Thyroid gland (tissue), 4 donors: Measurements from ENCODE around the gene ASB2. TPM values are rescaled to one million over a fixed set of nuclear protein-coding genes. Genes with fewer than 3 reads are reported as not detected.

Experiments
- DNase-seq, 2 donors: peaks; one replicate each; pipeline ENCODE4 v3.0.0-alpha.2; 2019
- H3K27ac ChIP-seq, 3 donors: fragments of 200-600 bp; sonication (generic); 1 replicate in 2 of 3; 2 replicates in 1 of 3; pipeline ENCODE4 v1.5.1; 2016 to 2019; ENCODE audit warnings: mild to moderate bottlenecking in 1 of 3, moderate library complexity in 1 of 3
- H3K27me3 ChIP-seq: fragments of 200-600 bp; sonication (generic); one replicate; pipeline ENCODE4 v1.5.1; 2019
- H3K36me3 ChIP-seq, 2 donors: fragments of 200-600 bp; sonication (generic); one replicate each; pipeline ENCODE4 v1.5.1; 2016 to 2019
- H3K4me1 ChIP-seq, 2 donors: fragments of 200-600 bp; sonication (generic); one replicate each; pipeline ENCODE4 v1.5.1; 2017 to 2019
- H3K4me3 ChIP-seq, 3 donors: fragments of 200-600 bp; sonication (generic); replicated peaks in 1 of 3; 1 replicate in 2 of 3; 2 replicates in 1 of 3; pipeline ENCODE4 v1.5.1; 2016; ENCODE audit warnings: mild to moderate bottlenecking in 1 of 3
- H3K9me3 ChIP-seq: fragments of 200-600 bp; sonication (generic); one replicate; pipeline ENCODE4 v1.5.1; 2017
- CTCF ChIP-seq, 6 experiments: fragments of 200-600 bp in 3 of 6; fragments of 450-650 bp in 3 of 6; sonication (generic) in 3 of 6; IDR thresholded peaks; one replicate each; pipeline ENCODE4 v1.5.1; 2016 to 2019; ENCODE audit warnings: antibody characterized with exemption in 6 of 6, mild to moderate bottlenecking in 2 of 6, inconsistent platforms in 1 of 6, moderate library complexity in 1 of 6
- POLR2A ChIP-seq, 2 donors: fragments of 450-650 bp; IDR thresholded peaks; one replicate each; pipeline ENCODE4 v1.6.1; 2017; ENCODE audit warnings: antibody characterized with exemption in 2 of 2, mild to moderate bottlenecking in 2 of 2, moderate library complexity in 1 of 2
- WGBS, 2 donors: methylation state at CpG; one replicate each; pipeline ENCODE4 v1.1.5; 2017; 5-methylcytosine and 5-hydroxymethylcytosine counted together
- intact Hi-C: fragments of 100-400 bp; cut with DNase I; formaldehyde crosslinking; loops from one replicate; pipeline ENCODE4 v1.15.1; 2023
- total RNA-seq, 4 donors: library from RNA; depleted of rRNA; stranded (reverse); fragments of >200 nt; gene quantifications; one replicate each; pipeline ENCODE4 v1.2.3, GENCODE V29; 2016

The ASB2 gene
- total RNA-seq, 4 donors from 2014 or later, result 0.67 to 3.8 (median 0.79) TPM; not detected in 1

- DNase-seq, result no peak
- H3K27ac ChIP-seq, result no peak overlapping the region
- intact Hi-C loops, result no loop called here
- peaks cover 1 to 5% of the 10 kb centered on the region in 2 donors for H3K4me1 ChIP-seq
- H3K27me3 ChIP-seq, result no peaks in the 10 kb centered on the region
- TF ChIP-seq CTCF (IDR thresholded peaks at IDR 0.05), result no peak
- no peak for TF ChIP-seq POLR2A (IDR thresholded peaks at IDR 0.05)
- no peak overlapping the region for H3K4me3 ChIP-seq
- H3K9me3 ChIP-seq, result no peaks in the 10 kb centered on the region
- 74 to 79% methylated on average over 10 of the region's 10 CpGs for WGBS, 2 donors
- H3K36me3 ChIP-seq, result no peaks in the 10 kb centered on the region
These were observed 45.2 kb upstream of the ASB2 start for GRCh38 chr14:94021416-94022157.

GRCh38 chr14:94021001-94021400, 44.6 kb upstream of the ASB2 start:
- H3K27ac ChIP-seq, result no peak overlapping the region
- no peak overlapping the region for H3K4me3 ChIP-seq
- H3K9me3 ChIP-seq, result no peaks in the 10 kb centered on the region
- no peak for DNase-seq
- H3K27me3 ChIP-seq, result no peaks in the 10 kb centered on the region
- WGBS, 2 donors, result 82 to 83% methylated on average over 2 of the region's 2 CpGs
- intact Hi-C loops, result no loop called here
- TF ChIP-seq POLR2A (IDR thresholded peaks at IDR 0.05) (no peak), CTCF (IDR thresholded peaks at IDR 0.05) (no peak)
- H3K4me1 ChIP-seq, result peaks cover 0 to 8% of the 10 kb centered on the region in 2 donors
- H3K36me3 ChIP-seq, result no peaks in the 10 kb centered on the region

- H3K4me3 ChIP-seq, result no peak overlapping the region
- no peak for TF ChIP-seq POLR2A (IDR thresholded peaks at IDR 0.05)
- TF ChIP-seq CTCF (IDR thresholded peaks at IDR 0.05), result no peak
- no peaks in the 10 kb centered on the region for H3K9me3 ChIP-seq
- no peak overlapping the region for H3K27ac ChIP-seq
- no peaks in the 10 kb centered on the region for H3K36me3 ChIP-seq
- peaks cover 0 to 8% of the 10 kb centered on the region in 2 donors for H3K4me1 ChIP-seq
- DNase-seq, result no peak
- 87 to 92% methylated on average over 4 of the region's 4 CpGs for WGBS, 2 donors
- no peaks in the 10 kb centered on the region for H3K27me3 ChIP-seq
- intact Hi-C loops, result no loop called here
These were observed 43.9 kb upstream of the ASB2 start for GRCh38 chr14:94020267-94020666.

- DNase-seq, result no peak
- WGBS, 2 donors, result 72 to 80% methylated on average over 6 of the region's 6 CpGs
- intact Hi-C loops, result no loop called here
These were observed 43.0 kb upstream of the ASB2 start for GRCh38 chr14:94019329-94019728.

More at GRCh38 chr14:94019329-94019728, 43.0 kb upstream of the ASB2 start:
- Histone ChIP-seq H3K27me3 (no peaks in the 10 kb centered on the region), H3K4me1 (peaks cover 0 to 8% of the 10 kb centered on the region in 2 donors), H3K36me3 (no peaks in the 10 kb centered on the region), H3K27ac (no peak overlapping the region), H3K4me3 (no peak overlapping the region), H3K9me3 (no peaks in the 10 kb centered on the region)
- TF ChIP-seq POLR2A (IDR thresholded peaks at IDR 0.05), result no peak
- TF ChIP-seq CTCF (IDR thresholded peaks at IDR 0.05), result no peak
